ENCODE data around the gene MYO18A.

MYO18A gene

DNA sequence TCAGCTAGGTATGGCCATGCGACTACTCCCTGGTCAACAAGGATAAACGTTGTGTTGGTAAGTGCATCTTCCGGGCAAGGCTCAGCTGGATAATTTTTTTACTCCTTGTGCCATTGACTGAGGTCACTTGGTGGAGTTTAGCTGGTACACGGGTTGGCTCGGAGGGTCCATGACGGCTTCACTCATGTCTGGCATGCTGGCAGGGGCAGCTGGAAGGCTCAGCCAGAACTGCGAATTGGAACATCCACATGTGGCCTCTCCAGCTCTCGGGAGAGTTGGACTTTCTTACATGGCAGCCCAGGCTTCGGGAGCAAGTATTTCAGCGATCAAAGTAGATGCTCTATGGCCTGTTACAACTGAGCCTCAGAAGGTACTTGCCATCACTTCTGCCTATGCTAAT lies 35.0 kb upstream of the MYO18A start:
- H3K4me3 ChIP-seq (ENCODE audit: low read depth, low read length), result no peak overlapping the region
- TF ChIP-seq, protein P1, sequence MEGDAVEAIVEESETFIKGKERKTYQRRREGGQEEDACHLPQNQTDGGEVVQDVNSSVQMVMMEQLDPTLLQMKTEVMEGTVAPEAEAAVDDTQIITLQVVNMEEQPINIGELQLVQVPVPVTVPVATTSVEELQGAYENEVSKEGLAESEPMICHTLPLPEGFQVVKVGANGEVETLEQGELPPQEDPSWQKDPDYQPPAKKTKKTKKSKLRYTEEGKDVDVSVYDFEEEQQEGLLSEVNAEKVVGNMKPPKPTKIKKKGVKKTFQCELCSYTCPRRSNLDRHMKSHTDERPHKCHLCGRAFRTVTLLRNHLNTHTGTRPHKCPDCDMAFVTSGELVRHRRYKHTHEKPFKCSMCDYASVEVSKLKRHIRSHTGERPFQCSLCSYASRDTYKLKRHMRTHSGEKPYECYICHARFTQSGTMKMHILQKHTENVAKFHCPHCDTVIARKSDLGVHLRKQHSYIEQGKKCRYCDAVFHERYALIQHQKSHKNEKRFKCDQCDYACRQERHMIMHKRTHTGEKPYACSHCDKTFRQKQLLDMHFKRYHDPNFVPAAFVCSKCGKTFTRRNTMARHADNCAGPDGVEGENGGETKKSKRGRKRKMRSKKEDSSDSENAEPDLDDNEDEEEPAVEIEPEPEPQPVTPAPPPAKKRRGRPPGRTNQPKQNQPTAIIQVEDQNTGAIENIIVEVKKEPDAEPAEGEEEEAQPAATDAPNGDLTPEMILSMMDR (IDR thresholded peaks at IDR 0.05; ENCODE audit: low read depth, low read length), result no peak

GRCh38 chr17:29214215-29215146 lies 34.3 kb upstream of the MYO18A start:
- no peak overlapping the region for H3K4me3 ChIP-seq (ENCODE audit: low read depth, low read length)
- TF ChIP-seq, protein P1 (IDR thresholded peaks at IDR 0.05; ENCODE audit: low read depth, low read length), result no peak

DNA sequence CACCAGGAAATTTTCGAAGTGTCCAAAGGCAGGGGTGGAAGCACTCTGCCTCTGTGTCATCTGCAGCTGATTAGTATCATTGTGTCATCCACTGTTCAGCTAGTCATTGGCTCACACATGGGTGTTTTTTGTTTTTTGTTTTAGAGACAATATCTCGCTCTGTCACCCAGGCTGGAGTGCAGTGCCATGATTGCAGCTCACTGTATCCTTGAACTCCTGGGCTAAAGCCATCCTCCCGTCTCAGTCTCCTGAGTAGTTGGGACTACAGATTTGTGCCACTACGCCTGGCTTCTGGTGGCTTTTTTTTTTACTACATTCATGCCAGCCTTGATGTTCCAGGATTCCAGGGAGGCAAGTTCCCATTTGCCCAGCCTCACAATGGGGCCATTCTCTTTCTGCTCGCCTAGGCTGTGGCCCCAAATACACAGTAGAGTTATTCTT lies 32.5 kb upstream of the MYO18A start:
- TF ChIP-seq, protein P1 (IDR thresholded peaks at IDR 0.05; ENCODE audit: low read depth, low read length), result no peak
- H3K4me3 ChIP-seq (ENCODE audit: low read depth, low read length), result no peak overlapping the region

DNA sequence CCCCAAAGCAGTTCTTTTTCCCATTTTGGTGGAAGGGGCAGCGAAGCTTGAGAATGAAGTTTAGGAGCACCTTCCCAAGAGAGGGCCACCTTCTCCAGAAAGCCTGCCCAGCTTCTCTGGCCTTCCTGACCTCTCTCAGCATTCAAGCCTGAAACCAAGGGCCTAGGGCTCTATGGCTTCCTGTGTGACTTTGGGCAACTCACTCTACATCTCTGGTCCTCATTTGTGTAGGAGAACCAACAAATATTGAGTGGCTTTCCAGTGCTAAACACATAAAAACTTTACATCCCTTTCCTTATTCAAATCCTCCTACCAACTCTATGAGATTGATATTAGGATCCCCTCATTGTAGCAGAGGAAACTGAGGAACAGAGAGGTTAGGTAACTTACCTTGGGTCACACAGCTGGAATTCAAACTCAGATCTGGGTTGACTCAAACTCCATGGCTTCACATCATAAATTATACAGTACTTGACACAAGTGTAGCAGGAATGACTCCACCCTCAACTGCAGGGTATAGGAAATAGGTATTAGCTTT lies 32.0 kb upstream of the MYO18A start:
- TF ChIP-seq, protein P1 (IDR thresholded peaks at IDR 0.05; ENCODE audit: low read depth, low read length), result no peak
- H3K4me3 ChIP-seq (ENCODE audit: low read depth, low read length), result no peak overlapping the region

- TF ChIP-seq, protein P1 (IDR thresholded peaks at IDR 0.05; ENCODE audit: low read depth, low read length), result no peak
Observed at GRCh38 chr17:29210879-29211278, 30.7 kb upstream of the MYO18A start.

DNA sequence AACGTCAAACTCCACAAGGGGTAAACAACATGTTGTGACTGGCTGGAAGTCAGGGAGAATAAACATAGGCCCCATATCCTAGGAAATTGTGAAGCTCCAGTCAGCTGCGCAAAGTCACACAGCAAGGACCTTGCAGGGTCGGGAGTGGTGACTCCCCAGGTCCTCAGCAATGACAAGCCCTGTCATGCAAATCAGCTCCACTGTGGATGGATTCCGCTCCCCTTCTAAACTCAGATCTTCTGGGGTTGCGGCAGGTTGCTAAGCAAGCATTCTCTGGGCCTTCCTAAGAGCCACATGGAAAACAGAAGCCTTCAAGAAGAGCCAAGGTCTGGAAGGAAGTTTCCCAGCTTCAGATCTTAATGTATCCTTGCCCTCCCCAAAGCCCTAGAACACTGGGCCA lies 28.9 kb upstream of the MYO18A start:
- H3K4me3 ChIP-seq (ENCODE audit: low read depth, low read length), result no peak overlapping the region
- TF ChIP-seq, protein P1 (IDR thresholded peaks at IDR 0.05; ENCODE audit: low read depth, low read length), result no peak

More at GRCh38 chr17:29210879-29211278, 30.7 kb upstream of the MYO18A start:
- no peak overlapping the region for H3K4me3 ChIP-seq (ENCODE audit: low read depth, low read length)

DNA sequence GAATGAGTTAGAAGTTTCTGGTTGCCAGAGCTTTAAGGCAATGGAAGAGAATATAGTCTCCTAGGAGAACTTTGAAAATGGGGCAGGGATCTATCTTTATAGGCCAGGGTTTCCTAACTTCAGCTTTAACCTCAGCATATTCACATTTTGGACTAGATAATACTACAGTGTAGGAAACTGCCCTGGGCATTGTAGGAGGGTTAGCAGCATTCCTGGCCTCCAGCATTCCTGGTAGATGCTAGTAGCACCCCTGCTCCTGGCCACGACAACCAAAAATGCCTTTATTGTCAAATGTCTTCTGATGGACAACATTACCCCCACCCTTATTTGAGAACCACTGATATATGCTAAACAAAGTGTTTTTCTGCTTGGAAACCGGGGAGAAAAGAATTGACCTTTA lies 27.8 kb upstream of the MYO18A start:
- TF ChIP-seq, protein P1 (IDR thresholded peaks at IDR 0.05; ENCODE audit: low read depth, low read length), result no peak
- no peak overlapping the region for H3K4me3 ChIP-seq (ENCODE audit: low read depth, low read length)
